Memory B cell (primary cell): ENCODE data around the gene ANKUB1.

Experiments used
- ATAC-seq: fragments of 150-1000 bp; cut with Tn5 transposase; 2 replicates; pipeline ENCODE4 v1.10.0; 2021; ENCODE audit warnings: low read depth, mild to moderate bottlenecking, moderate library complexity
- DNase-seq, 2 donors: peaks; one replicate each; pipeline ENCODE4 v3.0.0; 2022; ENCODE audit warnings: low spot score in 2 of 2
- H3K27ac Mint-ChIP-seq: one replicate; pipeline ENCODE4 v1.8.0; 2022; ENCODE audit warnings: mild to moderate bottlenecking, moderate library complexity, mixed read lengths
- H3K27me3 Mint-ChIP-seq: one replicate; pipeline ENCODE4 v1.8.0; 2022; ENCODE audit warnings: mixed read lengths
- H3K36me3 Mint-ChIP-seq: one replicate; pipeline ENCODE4 v1.8.0; 2022; ENCODE audit warnings: mild to moderate bottlenecking, mixed read lengths
- H3K4me1 Mint-ChIP-seq: one replicate; pipeline ENCODE4 v1.8.0; 2022; ENCODE audit warnings: mixed read lengths
- H3K4me3 Mint-ChIP-seq: one replicate; pipeline ENCODE4 v1.8.0; 2022; ENCODE audit warnings: mild to moderate bottlenecking, moderate library complexity, mixed read lengths
- H3K9me3 Mint-ChIP-seq: one replicate; pipeline ENCODE4 v1.8.0; 2022; ENCODE audit warnings: mixed read lengths

Gene ANKUB1

DNA sequence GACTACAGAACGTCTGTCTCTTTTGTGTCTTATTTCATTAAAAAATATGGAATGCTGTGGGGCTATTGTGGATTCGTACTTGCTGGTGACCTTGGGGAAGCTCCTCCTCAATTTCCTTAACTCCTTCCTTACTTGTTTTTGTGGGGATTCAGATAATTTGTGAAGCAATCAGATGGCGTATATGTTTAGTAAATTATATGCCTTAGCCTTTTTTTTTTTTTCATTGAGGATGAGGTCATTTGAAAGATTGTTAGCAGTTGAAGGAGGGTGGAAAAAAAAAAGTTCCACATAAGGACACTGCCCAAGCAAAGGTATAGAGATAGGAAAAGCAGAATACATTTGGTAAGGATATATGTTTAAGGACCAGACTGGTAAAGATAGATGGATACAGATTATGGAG, 24.0 kb upstream of the ANKUB1 start:
- H3K27me3 Mint-ChIP-seq, result no peaks in the 10 kb centered on the region
- H3K4me1 Mint-ChIP-seq, result peaks cover 48% of the 10 kb centered on the region
- H3K4me3 Mint-ChIP-seq, result peak overlapping the region; percentile 21
- ATAC-seq (no peak), DNase-seq (no peak)
- H3K36me3 Mint-ChIP-seq, result peaks cover 3% of the 10 kb centered on the region
- H3K27ac Mint-ChIP-seq, result peak overlapping the region; percentile 33
- H3K9me3 Mint-ChIP-seq, result no peaks in the 10 kb centered on the region

GRCh38 chr3:149815728-149816127, 23.4 kb upstream of the ANKUB1 start:
- DNase-seq, result no peak
- no peaks in the 10 kb centered on the region for H3K9me3 Mint-ChIP-seq
- H3K4me3 Mint-ChIP-seq, result no peak overlapping the region
- H3K27me3 Mint-ChIP-seq, result no peaks in the 10 kb centered on the region
- H3K4me1 Mint-ChIP-seq, result peaks cover 48% of the 10 kb centered on the region
- no peak overlapping the region for H3K27ac Mint-ChIP-seq
- peaks cover 3% of the 10 kb centered on the region for H3K36me3 Mint-ChIP-seq
- ATAC-seq, result no peak

DNA sequence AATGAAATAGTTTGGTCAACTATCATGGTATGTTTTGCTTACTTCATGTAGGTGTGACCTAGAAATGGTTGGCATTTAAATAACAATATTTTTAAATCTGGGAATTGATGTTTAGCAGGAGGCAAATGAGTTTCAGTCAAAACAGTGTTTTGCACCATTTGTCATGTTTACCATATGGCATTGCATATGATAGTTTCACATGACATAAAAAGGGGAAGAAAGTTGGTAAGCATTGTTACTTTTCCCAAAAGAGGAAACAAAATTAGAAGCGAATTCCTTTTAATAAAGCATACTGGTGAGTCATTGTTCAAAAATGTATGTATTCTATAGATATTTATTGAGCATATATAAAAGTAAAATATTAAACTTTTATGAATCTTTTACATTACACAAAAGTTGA, 23.0 kb upstream of the ANKUB1 start:
- no peak for ATAC-seq
- Mint-ChIP-seq H3K9me3 (no peaks in the 10 kb centered on the region), H3K4me1 (peaks cover 48% of the 10 kb centered on the region), H3K27me3 (no peaks in the 10 kb centered on the region), H3K4me3 (peak overlapping the region; percentile 58), H3K27ac (no peak overlapping the region), H3K36me3 (peaks cover 3% of the 10 kb centered on the region)
- DNase-seq, result no peak

GRCh38 chr3:149813367-149814281, 21.3 kb upstream of the ANKUB1 start:
- H3K4me1 Mint-ChIP-seq, result peaks cover 40% of the 10 kb centered on the region
- H3K27me3 Mint-ChIP-seq, result no peaks in the 10 kb centered on the region
- peak overlapping the region; percentile 100 for H3K4me3 Mint-ChIP-seq
- H3K36me3 Mint-ChIP-seq, result peaks cover 3% of the 10 kb centered on the region
- DNase-seq (peak in 1 of 2 donors; percentile 16), ATAC-seq (peak; percentile 10)
- no peaks in the 10 kb centered on the region for H3K9me3 Mint-ChIP-seq
- H3K27ac Mint-ChIP-seq, result peak overlapping the region; percentile 98

DNA sequence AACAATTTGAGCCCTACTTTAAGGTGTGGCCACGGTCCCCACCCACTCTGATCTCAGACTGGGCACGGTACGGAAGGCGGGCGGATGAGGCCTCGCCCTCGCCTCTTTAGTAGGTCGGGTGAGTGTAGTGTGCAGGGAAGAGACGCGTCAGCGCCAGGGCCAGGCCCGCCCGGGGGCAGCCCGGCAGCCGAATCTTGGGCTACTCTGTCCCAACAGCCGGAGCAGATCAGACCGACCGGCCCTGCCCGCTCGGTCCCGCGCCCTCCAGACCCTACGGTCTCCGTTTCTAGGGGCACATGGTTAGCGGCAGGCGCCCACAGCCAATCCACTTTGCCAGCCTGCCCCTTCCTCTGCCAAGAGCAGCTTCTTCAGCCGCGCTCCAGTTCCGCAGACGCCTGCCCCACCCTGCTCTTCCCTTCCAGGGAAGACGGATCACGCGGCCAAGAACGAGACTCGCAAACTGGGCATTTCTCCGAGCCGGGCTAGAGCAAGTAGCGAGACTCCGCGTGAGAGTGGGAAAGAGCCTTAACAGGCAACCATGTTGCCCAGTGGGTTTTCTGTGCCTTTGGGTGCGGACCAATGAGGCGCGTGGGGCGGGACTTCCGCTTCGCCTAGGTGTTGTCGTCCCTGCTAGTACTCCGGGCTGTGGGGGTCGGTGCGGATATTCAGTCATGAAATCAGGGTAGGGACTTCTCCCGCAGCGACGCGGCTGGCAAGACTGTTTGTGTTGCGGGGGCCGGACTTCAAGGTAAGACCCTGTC, 20.4 kb upstream of the ANKUB1 start, which contains the start of gene RNF13:
TSS of gene RNF13 (plus strand) at position 610 of the 761 bp plus-strand sequence. CDS start 32,812 bp downstream, outside the sequence.
- no peaks in the 10 kb centered on the region for H3K27me3 Mint-ChIP-seq
- H3K36me3 Mint-ChIP-seq, result peaks cover 3% of the 10 kb centered on the region
- H3K27ac Mint-ChIP-seq, result peak within 1 kb of the TSS; percentile 98
- H3K4me3 Mint-ChIP-seq, result peak within 1 kb of the TSS; percentile 100
- ATAC-seq (peak; percentile 89), DNase-seq (peak; percentile 84 to 89)
- H3K9me3 Mint-ChIP-seq, result no peaks in the 10 kb centered on the region
- peaks cover 37% of the 10 kb centered on the region for H3K4me1 Mint-ChIP-seq

DNA sequence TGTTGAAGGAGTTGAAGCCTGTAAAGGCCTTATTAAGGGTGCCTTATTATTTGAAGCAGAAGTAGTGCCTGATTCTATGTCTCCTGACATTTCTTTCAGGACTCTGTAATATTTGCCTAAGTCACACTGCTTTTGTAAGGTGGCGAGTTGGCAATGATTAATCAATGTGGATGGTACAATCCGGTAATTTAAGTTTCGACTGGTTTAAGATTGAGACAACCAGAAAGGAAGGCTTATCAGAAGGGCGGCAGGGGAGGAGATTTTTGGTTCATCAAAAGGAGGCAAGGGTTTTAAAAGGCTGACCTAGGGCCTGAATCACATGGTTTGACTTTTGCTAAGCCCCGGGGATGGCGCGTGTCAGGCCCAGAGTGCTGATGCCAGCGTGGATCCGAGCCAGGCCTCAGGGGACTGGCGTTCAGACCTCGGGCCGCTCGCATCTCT, 19.8 kb upstream of the ANKUB1 start:
- H3K36me3 Mint-ChIP-seq, result peaks cover 3% of the 10 kb centered on the region
- no peaks in the 10 kb centered on the region for H3K27me3 Mint-ChIP-seq
- no peaks in the 10 kb centered on the region for H3K9me3 Mint-ChIP-seq
- H3K4me1 Mint-ChIP-seq, result peaks cover 33% of the 10 kb centered on the region
- no peak for DNase-seq
- H3K4me3 Mint-ChIP-seq, result peak overlapping the region; percentile 100
- H3K27ac Mint-ChIP-seq, result peak overlapping the region; percentile 98
- ATAC-seq, result no peak

DNA sequence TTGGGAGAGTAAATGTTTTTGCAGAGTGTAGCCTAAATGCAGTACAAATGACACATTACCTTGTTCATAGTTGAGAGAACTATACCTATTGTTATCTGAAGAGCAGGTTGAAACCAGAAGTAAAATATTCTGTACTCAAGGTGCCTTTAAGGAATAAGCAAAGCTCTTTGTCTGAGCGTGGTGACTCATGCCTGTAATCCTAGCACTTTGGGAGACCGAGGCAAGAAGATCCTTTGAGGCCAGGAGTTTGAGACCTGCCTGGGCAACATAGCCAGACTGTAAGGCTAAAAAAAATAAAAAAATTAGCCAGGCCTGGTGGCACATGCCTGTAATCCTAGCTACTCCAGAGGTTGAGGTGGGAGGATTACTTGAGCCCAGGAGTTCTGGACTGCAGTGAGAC, 18.5 kb upstream of the ANKUB1 start:
- Mint-ChIP-seq H3K4me3 (no peak overlapping the region), H3K27me3 (no peaks in the 10 kb centered on the region), H3K27ac (no peak overlapping the region), H3K36me3 (no peaks in the 10 kb centered on the region), H3K4me1 (peaks cover 24% of the 10 kb centered on the region), H3K9me3 (no peaks in the 10 kb centered on the region)
- ATAC-seq (no peak), DNase-seq (no peak)

DNA sequence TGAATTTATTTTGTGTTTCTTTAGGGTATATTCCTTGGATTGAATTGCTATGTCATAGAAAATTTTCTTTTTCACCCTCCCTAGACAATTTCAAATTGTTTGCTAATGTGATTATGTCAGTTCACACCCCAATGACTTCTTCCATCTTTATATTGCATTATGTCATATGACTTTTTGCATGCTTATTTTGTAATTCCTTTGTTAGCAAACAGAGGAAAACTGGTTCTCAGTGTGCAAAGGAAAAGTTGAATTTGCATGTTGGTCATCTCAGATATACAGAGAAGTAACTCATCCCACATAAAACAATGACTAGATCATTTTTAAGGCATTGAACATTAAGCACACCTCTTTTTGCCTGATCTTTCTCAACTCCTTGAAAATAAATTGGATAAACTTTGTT, 17.3 kb upstream of the ANKUB1 start:
- no peaks in the 10 kb centered on the region for H3K36me3 Mint-ChIP-seq

DNA sequence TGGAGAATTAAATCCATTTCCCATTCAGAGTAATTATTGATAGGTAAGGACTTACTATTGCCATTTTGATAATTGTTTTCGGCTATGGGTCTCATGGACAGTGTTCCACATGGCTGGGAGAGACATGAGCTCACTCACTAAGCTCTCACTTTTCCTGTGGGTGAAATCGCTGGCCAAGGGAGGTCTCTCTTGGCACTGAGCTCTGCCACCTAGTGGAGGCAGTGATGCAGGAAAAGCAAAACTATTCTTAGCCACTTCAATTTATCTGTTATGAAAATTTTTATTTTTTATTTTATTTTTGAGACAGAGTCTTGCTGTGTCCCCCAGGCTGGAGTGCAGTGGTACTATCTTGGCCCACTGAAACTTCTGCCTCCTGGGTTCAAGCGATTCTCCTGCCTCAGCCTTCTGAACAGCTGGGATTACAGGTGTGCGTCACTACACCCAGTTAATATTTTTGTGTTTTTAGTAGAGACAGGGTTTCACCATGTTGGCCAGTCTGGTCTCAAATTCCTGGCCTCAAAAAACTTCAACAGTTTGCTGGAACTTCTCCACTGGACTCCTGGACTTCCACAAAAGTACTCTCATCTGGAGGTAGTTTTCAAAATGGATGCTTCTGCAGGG, 16.0 kb upstream of the ANKUB1 start:
- no peaks in the 10 kb centered on the region for H3K36me3 Mint-ChIP-seq
- DNase-seq (peak; percentile 40 to 54), ATAC-seq (no peak)
- H3K4me1 Mint-ChIP-seq, result peaks cover 8% of the 10 kb centered on the region
- H3K9me3 Mint-ChIP-seq, result no peaks in the 10 kb centered on the region
- H3K27ac Mint-ChIP-seq, result no peak overlapping the region
- no peaks in the 10 kb centered on the region for H3K27me3 Mint-ChIP-seq
- H3K4me3 Mint-ChIP-seq, result no peak overlapping the region

More for the DNA sequence above, 17.3 kb upstream of the ANKUB1 start:
- Mint-ChIP-seq H3K9me3 (no peaks in the 10 kb centered on the region), H3K27me3 (no peaks in the 10 kb centered on the region), H3K27ac (no peak overlapping the region), H3K4me3 (no peak overlapping the region), H3K4me1 (peaks cover 16% of the 10 kb centered on the region)
- no peak for DNase-seq
- no peak for ATAC-seq

DNA sequence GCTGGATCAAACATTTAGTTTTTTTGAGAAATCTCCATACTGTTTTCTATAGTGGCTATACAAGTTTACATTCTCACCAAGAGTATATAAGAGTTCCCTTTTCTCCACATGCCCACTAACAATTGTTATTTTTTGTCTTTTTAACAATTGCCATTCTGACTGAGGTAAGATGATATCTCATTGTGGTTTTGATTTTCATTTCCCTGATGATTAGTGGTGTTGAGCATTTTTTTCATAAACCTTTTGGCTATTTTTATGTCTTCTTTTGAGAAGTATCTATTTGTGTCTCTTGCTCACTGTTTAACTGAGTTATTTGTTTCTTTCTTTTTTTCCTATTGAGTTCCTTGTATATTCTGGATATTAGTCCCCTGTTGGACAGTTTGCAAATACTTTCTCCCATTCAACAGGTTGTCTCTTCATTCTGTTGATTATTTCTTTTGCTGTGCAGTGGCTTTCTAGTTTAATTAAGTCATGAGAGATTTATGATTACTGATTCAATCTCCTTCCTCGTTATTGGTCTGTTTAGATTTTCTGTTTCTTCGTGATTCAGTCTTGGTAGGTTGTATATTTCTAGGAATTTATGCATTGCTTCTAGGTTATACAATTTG, 13.9 kb upstream of the ANKUB1 start:
- H3K27me3 Mint-ChIP-seq, result no peaks in the 10 kb centered on the region
- DNase-seq, result no peak
- H3K4me3 Mint-ChIP-seq, result no peak overlapping the region
- ATAC-seq, result no peak
- H3K9me3 Mint-ChIP-seq, result no peaks in the 10 kb centered on the region
- H3K4me1 Mint-ChIP-seq, result peaks cover 3% of the 10 kb centered on the region
- no peak overlapping the region for H3K27ac Mint-ChIP-seq
- H3K36me3 Mint-ChIP-seq, result no peaks in the 10 kb centered on the region

GRCh38 chr3:149801639-149802038, 9.3 kb upstream of the ANKUB1 start:
- Mint-ChIP-seq H3K27me3 (no peaks in the 10 kb centered on the region), H3K27ac (no peak overlapping the region), H3K4me3 (no peak overlapping the region), H3K4me1 (peaks cover 3% of the 10 kb centered on the region), H3K9me3 (peaks cover 1% of the 10 kb centered on the region), H3K36me3 (no peaks in the 10 kb centered on the region)
- ATAC-seq, result no peak
- no peak for DNase-seq

DNA sequence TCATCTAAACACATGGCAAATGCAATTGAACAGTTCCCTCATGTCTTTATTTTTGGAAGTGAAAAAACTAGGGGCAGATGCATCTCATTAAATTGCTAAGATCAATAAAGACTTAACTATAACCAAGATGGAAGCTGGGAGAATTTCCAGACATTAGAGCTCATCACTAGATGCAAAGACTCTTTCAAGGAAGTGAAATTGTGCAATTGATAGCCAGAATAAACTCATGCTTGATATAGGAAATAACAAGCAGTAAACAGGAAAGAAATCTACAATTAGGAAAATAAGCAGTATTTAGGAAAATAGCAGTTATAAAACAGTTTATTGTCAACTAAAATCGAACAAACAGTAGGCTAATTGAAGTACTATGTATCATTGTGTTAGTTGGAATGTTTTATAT, 8.8 kb upstream of the ANKUB1 start:
- Mint-ChIP-seq H3K27me3 (no peaks in the 10 kb centered on the region), H3K27ac (no peak overlapping the region), H3K9me3 (peaks cover 1% of the 10 kb centered on the region), H3K36me3 (no peaks in the 10 kb centered on the region), H3K4me1 (no peaks in the 10 kb centered on the region), H3K4me3 (no peak overlapping the region)
- ATAC-seq (no peak), DNase-seq (no peak)

GRCh38 chr3:149800693-149801092, 8.3 kb upstream of the ANKUB1 start:
- H3K27me3 Mint-ChIP-seq, result no peaks in the 10 kb centered on the region
- H3K36me3 Mint-ChIP-seq, result no peaks in the 10 kb centered on the region
- DNase-seq, result no peak
- no peak overlapping the region for H3K4me3 Mint-ChIP-seq
- H3K4me1 Mint-ChIP-seq, result no peaks in the 10 kb centered on the region
- no peak for ATAC-seq
- no peak overlapping the region for H3K27ac Mint-ChIP-seq
- H3K9me3 Mint-ChIP-seq, result peaks cover 1% of the 10 kb centered on the region
